Mucosa of gallbladder (tissue), 1 donor: ENCODE data around the gene CMIP. TPM values are rescaled to one million over a fixed set of nuclear protein-coding genes. Genes with fewer than 3 reads are reported as not detected.
"Not testable (repeated sequence)": the region's sequence is repeated elsewhere in the genome, so short reads cannot be mapped to it uniquely, and the experiment has no call there.

Source experiments
- DNase-seq: peaks from one replicate; pipeline ENCODE4 v3.0.0-alpha.2; 2020; ENCODE audit warnings: low spot score
- total RNA-seq: library from RNA; stranded (reverse); gene quantifications from one replicate; pipeline ENCODE4 v1.2.1, GENCODE V29; 2021
- donor health status: DM: no; HTN: no; CAD: no.

CMIP gene
- total RNA-seq, 1 donor from 2014 or later: 95.5 TPM

DNA sequence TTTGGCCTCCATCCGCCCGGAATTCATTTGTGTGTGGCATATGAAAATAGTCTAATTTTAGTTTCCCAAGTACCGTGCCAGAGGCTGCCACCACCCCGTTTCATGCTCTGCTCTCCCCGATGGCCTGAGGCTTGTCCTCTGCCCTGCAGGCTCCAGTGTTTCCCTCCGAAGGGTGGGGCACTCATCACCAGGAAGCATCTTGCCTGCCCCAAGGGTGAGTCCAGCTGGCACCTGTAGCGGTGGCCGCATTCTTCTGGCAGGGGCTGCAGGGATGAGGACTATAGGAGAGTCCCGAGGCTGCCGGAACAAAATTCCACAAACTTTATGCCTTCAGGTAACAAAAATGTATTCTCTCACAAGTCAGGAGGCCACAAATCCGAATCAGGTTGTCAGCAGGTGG, 23.1 kb upstream of the CMIP start:
- no peak for DNase-seq

DNA sequence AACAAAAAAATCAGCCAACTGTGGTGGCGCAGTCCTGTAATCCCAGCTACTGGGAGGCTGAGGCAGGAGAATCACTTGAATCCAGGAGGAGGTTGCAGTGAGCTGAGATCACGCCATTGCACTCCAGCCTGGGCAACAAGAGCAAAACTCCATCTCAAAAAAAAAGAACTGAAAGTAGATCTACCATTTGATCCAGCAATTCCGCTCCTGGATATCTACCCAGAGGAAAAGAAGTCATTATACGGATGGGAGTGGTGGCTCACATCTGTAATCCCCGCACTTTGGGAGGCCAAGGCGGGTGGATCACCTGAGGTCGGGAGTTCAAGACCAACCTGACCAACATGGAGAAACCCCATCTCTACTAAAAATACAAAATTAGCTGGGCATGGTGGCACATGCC, 22.5 kb upstream of the CMIP start:
- DNase-seq: not testable (repeated sequence)

DNA sequence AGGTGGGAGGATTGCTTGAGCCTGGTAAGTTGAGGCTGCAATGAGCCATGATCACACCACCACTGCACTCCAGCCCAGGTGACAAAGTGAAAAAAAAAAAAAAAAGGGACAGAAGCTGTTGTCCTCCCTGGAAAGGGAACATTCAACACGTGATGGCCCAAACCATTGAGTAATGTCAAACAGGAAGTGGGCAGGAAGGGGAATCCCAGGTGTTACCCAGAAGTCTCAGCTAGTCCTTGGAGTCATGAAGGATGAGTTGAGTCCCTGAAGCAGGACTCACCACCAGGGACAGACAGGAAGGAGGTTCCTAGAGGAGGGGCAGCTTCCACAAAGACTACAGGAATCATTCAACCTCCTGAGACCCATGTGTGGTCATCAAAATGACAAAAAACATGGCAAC, 19.8 kb upstream of the CMIP start:
- no peak for DNase-seq

DNA sequence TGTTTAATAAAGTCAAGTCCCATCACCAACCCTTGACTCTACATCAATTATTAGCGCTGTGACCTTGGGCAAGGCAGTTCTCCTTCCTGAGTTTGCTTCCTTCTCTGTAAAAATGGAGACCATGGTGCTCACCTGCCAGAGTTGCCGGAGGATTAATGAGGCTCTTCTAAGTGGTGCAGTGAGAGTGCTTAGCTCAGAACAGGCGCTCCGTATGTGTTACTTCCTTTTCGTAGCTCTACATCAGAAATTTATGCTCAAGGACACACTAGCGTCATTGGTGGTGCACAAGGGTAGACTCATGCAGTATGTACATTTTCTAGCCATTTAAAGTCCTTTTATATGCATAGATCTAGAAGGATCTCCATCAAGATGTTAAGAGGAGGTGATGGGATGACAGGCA, 17.4 kb upstream of the CMIP start:
- DNase-seq: no peak

DNA sequence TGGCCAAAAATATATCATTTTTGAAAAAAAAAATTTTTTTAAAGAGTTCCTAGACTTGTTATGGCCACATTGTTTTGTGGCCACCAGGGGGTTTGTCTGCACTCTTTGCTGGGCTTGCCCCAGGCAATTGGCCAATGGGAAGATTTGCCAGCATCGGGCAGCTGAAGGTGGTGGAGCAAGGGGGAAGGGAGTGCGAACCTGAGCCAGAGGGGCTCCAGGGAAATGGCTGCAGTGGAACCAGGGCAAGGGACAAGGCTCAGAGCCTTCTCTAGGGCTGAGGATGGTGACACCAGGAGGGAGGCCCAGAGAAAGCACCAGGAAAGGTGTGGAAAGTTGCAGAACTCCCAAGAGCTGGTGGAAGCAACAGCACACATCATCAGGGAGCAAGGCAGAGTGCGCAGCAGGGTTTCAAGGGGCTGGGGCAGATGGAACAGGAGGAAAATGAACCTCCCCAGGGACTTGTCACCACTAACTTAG, 15.5 kb upstream of the CMIP start:
- no peak for DNase-seq

DNA sequence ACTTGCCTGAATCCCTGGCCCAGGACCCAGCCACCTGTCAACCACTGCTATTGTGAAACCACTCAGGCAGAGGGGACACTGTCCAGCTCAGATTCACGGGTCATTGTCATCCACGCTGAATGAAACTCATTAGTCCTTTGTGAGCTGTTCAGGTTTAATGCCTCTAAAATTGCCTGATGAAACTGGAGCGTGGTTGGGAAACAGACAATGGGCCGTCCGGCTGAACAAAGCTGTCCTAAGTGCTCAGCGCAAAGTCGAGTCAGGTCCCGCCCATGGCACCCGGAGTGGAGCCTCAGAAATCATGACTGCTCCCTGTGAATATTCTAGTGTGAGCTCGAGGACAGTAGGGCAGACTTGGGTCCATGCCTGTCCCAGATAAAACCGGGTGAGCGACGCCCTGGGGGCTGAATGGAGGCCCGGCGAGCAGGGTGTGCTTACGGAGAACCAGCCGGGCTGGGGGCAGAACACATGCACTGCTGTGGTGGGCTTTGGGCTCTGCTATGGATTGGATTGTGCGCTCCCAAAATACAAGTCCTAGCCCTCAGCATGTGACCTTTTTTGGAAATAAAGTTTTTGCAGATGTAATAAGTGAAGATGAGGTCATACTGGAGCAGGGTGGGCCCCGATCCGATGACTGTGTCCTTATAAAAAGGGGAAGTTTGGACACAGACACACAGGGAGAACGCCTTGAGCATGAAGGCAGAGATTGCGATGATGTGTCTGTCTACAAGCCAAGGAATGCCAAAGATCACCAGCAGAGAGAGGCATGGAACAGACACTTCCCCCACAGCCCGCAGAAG, 12.9 kb upstream of the CMIP start:
- DNase-seq: no peak

DNA sequence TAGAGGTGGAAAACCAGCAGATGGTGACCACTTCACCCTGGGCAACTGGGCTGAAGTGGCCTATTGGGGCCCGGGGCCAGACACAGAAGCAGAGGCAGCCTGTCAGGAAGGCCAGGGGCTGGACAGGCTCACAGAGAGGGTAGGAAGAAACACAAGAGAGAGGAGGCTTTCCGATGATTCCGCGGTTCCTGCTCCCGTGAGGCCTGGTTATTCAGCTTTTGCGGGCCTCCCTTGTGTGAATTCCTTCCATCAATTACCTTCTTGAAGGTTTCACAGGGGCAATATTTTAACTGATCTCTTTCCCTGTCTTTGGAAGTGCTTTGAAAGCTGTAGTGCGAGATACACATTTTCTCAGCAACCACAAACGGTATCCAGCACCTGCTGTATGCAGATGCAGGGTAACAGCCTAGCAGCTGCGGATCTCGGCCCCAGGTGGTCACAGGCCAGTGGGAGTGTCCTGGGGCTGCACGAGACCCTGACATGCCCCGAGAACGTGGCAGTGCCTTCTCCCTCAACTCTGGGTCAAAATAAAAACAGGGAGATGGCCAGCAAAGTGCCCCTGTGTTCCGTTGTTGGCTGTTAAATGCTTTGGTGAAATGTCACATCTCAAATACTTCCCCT, 11.6 kb upstream of the CMIP start:
- no peak for DNase-seq

DNA sequence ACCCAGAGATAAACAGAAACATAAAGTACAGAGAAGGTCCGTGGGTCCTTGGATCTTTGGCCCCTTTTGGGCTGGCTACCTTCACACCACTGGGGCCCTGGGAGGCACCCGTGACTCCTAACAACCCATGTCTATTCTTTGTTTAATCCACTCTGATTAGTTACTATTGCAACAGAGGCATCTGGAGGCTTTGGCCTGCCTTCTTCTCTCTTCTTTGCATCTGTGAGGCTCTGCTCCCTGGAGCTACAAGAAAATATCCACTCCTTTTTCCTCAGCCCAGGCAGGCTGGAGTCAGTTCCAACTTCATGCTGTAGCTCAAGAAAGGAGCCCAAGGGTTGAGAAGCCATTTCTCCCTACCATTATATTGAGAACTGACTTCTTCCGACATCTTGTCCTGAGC, 9.5 kb upstream of the CMIP start:
- no peak for DNase-seq

DNA sequence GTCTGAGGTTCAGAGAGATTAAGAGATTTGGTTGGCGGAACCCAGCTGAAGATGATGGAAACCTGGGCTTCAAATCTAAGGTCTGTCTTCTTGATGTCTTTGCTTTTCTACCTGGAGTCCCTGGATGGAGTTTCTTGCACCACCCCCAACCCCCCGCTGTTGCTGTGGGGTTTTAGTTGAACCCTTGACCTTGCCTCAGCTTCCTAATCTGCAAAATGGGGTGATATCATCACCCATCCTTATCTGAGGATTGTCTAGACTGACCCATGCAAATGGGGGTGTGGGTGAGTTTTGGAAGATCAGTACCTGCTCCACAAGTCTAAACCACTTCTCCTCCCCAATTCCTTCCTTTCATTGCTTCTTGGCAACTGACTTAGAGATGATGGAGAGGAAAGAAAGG, 9.0 kb upstream of the CMIP start:
- DNase-seq: no peak

DNA sequence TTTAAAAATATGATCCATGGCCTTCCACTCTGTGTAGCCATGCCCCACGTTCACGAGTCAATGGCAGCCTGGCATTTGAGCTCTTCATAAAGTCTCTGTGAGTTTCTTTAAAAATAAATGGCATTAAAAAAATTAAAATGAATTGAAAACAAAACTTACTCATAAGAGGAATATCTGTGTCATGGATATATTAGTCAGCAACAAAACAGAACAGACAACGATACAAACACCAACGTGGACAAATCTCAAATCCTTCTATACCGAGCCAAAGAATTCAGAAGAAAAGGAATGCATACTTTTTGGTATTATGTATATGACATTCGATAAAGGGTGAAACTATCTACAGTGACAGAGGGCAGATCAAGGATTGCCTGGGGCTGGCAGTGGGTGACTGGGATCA, 8.2 kb upstream of the CMIP start:
- DNase-seq: no peak

DNA sequence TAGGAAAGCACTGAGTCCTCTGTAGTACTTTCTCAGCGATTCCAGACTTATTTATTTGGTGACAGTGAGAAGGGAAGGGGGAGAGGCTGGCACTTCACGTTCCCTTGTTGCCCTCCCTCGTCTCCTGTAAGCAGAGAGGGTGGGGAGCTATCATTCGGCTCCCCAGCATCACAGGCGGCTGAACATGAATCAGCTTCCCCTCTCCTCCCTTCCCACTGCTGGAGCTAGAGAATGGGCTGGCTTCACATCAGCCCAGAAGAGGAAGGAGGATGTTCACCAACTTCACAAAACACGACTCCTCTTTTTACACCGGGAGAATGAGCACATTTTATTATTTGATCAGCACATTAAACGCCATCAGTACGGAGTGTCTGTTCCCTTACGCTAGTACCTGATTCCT, 6.7 kb upstream of the CMIP start:
- no peak for DNase-seq

DNA sequence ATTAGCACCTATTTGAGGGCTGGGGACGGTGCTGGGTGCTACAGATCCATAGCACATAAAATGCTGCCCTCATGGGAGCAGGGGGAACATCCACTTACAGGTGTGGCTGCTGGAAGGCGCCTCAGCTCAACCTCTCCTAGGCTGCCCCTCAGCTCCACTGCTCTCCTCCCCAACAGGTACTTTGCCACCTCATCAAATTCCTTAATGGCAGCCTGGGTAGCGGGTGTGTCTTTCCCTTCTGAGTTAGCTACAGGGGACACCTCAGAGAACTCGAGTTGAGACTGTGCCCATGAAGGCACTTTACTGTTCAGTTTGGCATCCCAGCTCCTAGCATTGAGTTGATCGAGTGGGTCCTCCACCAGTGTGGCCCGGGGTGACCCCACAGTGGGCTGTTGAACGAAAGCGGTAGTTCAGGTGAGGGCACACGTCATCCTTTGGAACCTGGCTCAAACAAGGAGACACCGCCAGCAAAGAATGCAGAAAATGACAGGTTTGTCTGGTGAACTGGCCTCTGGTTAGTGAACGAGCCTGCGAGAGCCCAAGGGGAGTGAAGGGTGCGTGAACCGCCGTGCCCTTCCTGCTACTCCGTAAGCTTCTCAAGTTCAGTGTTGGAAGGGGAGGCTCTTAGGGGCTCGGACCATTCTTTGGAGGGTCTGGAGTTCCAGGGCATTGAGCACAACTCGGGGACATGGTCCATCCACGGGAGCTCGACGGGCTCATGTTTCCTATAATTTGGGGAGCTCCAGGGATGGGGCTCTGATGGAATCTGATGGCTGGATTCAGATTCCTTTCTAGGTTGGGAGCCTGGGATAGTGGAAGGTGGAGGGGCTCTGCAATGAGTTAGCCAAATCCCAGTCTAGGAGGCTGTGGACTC, 3.5 kb upstream of the CMIP start:
- no peak for DNase-seq

DNA sequence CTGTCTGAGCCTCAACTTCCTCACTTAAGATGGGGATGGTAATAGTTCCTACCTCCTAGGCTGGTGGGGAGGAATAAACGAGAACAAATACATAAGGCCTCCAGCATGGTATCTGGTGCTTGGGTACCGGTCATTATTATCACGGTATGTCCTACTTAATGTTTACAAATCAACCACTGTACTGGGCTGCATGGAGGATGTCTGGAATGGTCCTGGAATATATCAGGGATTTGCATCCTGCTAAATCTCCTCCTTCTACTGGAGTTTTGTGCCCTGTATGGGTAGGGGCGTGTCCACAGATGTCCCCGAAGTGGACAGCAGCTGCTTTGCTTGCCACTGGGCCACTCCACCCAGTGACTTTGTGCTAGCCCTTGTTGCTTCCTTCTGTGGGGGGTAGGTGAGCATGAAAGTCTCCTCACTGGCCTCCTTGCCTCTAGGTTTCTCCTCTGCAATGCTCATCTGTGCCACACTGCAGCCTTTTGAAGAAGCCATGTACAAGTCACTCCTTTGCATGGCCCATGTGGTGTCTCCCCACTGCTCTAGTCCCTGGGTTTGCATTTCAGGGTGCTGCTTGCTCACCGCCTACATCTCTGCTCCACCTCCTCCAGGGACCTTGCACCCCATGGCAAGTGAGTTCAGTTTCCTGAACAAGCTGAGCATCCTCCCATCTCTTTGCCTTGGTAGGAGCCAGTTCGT, 2.2 kb upstream of the CMIP start:
- DNase-seq: no peak

DNA sequence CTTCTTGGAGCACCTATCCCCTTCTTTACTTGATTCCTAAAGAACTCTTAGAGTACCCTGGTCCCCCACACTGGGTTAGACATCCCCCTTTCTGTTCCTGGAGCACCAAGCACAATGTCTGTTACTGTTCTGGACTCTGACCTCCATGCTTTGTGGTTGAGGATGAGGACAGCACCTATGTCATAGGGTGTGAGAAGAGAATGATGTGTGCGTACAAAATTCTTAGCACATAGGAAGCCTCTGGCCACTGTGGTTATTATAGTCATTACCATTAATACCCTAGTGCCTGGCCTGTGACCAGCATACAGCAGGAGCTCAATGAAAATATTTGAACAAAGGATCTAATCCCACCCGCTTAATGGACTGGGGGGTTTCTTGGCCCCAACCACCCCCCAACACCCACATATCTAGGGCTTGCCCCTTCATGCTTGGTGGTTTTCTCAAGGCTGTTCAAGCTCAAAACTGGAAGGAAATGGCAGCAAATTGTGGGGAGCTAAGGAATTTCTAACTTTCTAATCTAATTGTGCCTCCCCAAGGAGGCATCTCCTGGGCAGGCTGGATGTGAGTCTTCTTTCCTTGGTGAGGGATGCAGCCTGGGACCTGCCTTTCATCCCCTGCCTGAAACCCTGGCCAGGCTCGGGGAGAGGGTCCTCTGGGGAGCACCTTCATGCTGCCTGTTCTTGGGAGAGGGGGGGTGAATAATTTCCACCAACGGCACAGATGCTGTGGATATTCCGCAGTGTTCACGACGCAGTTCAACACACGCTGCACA, 1.5 kb upstream of the CMIP start:
- DNase-seq: no peak

DNA sequence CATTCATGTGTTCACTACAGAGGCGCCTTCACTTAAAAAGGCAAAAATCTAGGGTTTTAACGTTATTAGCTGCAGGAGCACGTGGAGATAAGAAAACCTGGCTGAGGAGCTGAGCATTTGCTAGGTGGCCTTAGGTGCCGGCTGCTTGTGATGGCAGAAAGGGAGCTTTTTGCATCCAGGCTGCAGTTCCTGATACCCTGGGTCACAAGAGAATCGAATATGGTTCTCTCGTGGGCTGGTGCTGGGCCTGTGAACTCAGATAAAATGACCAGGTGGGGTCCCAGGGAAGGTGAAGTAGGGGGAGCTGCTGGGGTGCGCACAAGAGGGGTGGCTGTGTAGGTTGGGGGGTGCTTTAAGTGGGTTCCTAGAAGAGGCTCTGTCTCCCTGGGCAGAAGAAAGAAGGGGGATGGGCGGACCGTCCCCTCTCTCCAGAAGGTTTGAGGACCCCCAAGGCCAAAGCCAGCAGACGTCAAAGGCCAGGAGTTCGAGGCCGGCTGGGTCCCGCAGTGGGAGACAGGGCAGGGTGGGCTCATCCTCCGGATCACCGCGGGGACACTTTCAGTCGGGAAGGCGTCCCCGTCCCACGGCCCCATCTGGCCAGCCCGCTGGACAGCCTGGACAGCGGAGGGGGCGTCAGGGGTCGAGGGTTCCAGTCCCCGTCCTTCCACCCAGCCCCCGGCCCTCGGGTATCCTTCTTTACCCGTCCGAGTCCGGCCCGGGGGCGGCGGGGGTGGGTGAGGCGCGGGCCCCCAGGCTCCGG, 740 bp upstream of the CMIP start:
- DNase-seq: no peak

DNA sequence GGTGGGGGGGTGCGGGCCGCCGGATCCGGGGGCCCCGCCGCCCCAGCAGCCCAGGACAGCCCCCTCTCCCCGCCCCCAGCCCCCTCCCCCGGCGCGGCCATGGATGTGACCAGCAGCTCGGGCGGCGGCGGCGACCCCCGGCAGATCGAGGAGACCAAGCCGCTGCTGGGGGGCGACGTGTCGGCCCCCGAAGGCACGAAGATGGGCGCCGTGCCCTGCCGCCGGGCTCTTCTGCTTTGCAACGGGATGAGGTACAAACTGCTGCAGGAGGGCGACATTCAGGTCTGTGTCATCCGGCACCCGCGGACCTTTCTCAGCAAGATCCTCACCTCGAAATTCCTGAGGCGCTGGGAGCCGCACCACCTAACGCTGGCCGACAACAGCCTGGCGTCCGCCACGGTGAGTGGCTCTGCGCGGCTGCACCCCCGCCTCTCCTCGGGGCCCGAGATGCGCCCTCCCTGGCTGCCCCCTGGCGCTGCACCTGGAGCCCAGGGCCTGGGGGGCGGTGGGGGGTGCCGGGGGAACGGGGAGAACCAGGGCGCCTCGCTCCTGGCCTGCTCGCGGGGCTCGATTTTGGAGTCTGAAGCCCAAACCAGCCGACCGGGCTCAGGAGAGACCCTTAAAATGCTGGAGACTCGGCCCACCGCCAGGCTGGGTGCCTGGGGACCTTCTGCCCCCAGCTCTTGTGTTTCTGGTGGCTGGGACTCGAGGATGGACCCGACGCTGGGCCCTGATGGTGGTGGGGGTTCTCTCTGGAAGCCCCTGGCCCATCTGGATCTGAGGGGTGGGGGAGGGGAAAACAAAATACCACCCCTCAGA, 744 bp downstream of the CMIP start:
- DNase-seq: no peak

DNA sequence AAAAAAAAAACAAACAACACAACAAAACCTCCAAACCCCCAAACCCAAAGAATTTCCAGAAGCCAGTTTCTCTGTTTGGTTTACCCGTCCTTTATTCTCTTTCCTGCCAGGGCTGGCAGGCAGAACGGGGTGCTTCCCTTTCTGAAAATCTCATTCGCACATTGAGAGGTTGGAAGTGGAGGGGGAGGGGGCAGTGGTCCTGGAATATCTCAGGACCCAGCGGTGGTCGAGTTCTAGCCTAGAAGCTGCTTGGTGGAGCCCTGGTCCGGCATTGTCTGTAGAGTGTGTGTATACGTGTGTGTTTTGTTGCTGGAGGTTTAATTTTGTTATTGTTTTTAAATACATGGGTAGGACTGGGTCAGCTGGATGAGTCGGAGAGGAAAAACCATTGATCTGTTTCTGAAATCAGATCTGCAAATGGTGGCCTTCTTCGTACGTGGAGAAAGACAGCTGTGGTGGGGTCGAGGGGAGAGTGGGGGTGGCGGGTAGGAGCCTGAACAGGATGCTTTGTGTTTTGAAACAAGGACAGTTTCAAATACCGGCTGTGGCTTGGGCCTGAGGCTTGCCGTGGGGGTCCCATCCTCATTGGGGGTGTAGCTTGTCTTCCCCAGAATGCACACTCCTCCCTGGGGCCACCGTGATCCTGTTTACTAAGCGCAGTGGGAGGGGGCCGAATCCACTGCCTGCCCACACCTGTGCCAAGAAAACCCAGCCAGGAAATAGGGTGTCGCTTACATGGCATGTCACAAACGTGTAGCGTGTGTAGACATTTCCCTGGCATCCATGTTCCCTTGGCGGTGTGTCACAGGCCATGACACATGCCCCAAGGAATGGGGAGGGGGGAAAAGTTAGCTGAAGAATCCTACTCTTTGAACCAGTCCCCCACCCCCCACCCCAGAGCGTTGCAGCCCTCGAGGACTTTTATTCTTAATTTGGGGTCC, 1.6 kb downstream of the CMIP start:
- DNase-seq: no peak

DNA sequence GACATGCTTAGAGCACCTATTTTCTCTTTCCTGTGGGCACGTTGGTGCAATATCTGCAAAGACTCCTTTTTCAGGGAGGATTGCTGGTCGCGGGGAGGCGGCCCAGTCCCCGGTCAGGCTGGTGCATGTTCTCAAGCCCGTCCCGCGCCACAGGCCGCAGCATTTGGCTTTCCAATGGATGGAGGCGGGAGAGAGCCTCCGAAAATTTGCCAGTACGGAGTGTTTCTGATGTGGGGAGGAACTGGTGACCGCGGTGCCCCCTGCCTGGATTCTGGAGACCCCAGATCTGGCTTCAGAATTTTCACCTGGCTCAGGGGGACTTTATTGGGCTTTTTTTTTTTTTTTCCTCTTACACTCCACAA, 2.3 kb downstream of the CMIP start:
- DNase-seq: no peak
